HK-2 (cell line): Measurements from ENCODE around the gene UBTF.
A peak's percentile ranks its signal among the peaks of the same experiment; 100 is the strongest.
"Not testable (repeated sequence)": the region's sequence is repeated elsewhere in the genome, so short reads cannot be mapped to it uniquely, and the experiment has no call there.

Experiments
- DNase-seq: peaks from one replicate; pipeline ENCODE4 v3.0.0-alpha.2; 2018; ENCODE audit not compliant: unreplicated experiment

Gene UBTF

DNA sequence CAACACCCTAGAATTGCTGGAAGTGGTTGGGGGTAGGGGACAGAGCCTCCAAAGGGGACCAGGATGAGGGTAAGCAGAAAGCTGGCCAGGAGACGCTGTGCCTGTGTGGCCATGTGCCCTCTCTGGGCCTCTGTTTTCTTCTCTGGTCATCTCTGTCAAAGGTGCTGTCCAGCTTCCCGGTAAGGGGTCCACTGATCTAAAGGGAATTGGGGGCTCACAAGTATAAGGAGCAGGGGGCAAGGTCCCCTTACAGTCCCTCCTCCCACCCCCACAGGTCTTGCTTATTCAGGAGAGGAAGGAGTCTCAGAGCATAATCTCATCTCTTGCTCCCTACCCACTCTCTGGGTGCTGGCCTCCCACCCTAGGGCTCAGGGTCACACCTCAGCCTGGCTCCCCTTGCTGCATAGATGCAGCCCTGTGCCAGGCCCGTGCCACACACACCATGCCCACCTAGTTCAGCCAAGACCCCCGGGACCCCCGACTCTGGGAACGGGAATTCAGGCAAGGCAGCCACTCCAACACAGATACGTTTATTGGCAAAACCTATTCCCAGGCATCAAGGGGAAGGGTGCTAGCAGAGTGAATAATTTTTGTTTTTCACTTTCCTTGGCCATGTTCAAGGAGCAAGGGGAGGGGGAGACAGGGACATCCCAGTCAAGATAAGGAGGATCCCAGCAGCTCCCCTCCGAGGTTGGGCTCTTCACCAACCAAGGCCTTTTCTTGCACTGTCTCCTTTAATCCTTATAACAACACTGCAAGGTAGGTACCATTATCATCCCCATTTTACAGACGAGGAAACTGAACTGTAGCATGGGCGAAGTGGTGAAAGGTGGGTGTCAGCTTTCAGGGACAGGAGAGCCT lies 28.6 kb upstream of the UBTF start:
- DNase-seq: no peak

GRCh38 chr17:44247440-44247841 lies 28.0 kb upstream of the UBTF start:
- DNase-seq: no peak

GRCh38 chr17:44241106-44241624 lies 21.7 kb upstream of the UBTF start:
- DNase-seq: no peak

- not testable (repeated sequence) for DNase-seq
Measured at GRCh38 chr17:44237886-44238285, 18.4 kb upstream of the UBTF start.

- DNase-seq: no peak
Measured at GRCh38 chr17:44236444-44236991, 17.0 kb upstream of the UBTF start.

GRCh38 chr17:44235583-44235936 lies 16.1 kb upstream of the UBTF start:
- peak; percentile 89 for DNase-seq

GRCh38 chr17:44233582-44233981 lies 14.1 kb upstream of the UBTF start:
- DNase-seq: no peak

DNA sequence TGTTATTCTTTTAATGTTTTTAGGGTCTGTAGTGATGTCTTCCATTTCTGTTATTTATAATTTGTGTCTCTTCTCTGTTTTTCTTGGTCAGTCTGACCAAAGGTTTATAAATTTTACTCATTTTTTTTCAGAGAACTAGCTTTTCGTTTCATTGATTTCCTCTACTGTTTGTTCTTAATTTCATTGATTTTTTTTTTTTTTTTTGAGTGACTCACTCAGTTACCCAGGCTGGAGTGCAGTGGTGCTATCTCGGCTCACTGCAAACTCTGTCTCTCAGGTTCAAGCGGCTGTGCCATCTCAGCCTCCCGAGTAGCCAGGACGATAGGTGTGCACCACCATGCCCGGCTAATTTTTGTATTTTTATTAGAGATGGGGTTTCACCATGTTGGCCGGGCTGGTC lies 12.6 kb upstream of the UBTF start:
- no peak for DNase-seq

DNA sequence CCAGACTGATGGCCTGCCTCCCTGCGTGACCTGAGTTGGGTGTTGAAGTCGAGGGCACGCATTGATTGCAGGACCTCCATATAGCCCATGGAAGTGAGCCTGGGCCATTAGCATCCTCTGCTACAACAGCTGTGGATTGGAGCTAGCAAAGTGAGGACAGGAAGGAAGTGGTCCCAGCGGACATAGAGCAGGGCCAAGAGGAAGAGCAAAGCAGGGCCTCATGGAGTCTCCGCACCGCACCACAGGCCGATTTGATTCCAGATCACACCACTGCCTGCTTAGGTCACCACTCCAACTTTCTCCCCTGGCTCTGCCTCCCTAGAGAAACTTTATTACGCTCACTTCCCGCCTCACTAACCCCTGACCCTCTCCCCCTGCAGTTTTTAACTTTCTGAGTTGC lies 10.7 kb upstream of the UBTF start:
- no peak for DNase-seq

DNA sequence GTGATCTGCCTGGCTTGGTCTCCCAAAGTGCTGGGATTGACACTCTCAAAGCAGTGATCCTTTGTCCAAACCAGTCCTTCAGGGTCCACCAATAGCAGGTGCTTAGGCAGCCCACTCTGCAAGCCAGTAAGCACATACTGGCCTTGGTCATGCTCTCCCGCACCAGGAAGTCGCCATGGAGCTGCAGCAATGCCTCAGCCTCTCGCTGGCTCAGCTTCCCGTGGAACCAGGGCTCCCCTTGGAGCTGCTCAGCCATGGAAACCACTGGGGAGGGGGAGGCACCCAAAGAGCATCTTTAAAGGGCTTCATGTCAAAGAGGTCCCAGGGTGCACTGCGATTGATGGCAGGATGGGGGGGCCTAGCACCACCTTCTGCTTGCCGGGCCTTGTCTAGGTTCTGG lies 9.6 kb upstream of the UBTF start:
- no peak for DNase-seq

DNA sequence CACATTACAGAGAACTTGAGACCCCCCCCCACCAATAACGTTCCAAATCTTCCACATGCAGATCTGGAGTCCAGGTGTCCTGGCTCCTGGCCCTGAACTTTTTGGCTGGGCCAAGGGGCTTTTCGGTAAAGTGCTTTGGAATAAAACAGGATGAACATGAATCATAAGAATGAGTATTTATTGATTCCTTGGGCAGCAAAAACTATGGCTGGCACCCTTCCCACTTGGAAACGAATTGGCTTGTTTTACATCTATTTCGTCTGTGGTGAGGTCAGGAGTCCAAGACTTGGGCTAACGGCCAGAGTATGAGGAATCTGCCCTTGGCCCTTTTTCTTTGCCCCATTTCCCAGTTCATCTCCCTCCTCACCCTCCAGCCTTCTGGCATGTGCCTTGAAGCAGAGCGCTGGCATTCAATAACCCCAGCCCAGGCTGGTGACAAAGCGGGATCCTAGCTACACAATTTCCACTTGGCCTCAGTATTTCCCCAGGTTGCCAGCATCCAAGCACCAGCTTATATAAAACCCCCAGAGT lies 4.1 kb upstream of the UBTF start:
- no peak for DNase-seq

DNA sequence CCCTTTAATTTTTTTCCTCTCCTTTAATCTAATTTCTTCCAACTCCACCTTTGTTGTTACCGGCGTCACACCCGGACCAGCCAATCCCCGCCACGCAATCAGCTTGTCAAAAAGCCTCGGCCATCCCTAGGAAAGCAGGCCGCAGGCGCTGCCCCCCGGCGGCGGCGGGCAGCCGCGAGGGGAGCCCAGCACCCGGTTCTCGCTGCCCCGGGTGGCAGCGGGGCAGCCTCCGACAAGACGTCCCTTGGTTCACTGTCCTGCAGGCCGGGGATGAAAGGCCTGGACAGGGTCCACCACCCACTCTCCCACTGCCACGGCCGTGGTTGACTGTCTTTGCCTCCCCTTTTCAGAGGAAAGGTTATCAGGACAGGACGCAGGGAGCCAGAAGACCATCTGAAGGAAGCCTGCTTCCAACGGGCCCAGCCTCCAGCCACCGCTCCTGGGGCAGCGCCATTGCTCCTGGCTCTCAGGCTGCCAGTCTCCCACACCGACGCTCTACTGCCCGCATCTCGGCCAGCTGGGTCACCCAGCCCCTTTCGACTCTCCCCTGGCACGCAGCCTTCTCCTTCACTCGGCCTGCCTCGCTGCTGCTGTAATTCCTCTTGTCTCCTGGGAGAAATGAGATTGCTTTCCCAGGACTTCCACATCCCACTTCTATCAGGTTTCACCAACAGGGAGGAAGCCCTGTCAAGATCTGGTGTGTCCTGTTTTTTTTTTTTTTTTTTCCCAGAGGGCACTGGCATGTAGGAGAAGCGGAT lies 2.8 kb upstream of the UBTF start:
- peak; percentile 78 for DNase-seq

DNA sequence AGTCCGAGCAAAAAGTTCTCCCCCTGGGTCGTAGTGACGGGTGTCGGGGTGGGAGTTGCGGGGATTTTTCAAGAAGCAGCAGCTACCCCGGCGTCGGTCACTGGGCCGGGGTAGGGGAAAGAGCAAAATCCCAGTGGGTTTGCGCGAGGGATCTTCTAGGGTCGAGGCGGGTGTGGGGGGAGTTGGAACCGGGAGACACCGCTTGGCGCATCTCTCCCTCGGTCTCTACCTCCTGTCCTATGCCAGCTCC lies 2.3 kb upstream of the UBTF start:
- no peak for DNase-seq

GRCh38 chr17:44221084-44221861 lies 1.8 kb upstream of the UBTF start:
- peak; percentile 78 for DNase-seq

DNA sequence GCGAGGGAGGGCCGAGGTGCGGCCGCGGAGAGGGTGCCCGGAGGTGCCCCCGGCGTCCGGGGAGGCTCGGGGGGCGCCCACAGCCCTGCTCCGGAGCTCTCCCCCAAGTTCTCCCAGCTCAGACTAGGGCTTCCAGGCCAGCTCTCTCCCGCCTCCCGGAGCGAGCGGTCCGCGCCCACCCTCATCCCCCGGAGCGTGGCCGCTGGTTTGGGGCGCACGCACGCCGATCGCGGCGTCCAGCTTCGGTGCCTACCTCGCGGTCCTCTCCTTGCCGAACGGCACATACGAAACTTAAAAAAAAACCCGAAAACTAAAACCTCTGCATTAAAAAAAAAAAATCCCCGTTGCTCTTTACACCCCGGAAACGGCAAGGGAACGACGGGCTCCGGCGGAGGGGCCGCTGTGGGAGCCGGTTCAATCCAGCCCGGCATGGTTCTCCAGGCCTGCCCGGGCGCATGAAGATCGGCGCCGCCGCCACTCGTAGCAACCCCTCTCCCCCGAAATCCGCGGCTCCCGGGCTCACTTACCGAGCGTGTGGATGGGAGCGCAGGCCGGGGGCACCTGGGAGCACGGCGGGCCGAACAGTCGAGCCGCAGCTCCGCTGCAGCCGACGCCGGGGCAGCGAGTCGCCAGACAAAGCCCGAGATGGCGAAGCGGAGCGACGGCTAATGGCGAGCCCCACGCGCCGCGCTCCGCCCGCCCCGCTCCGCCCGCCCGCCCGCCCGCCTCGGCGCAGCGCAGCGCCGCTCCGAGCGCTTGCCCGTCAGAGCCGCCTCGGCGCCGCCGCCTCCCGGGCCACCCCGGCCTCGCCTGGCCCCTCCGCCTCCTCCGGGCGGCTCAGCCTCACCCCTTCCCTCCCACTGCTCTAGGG lies 973 bp upstream of the UBTF start:
- DNase-seq: peak; percentile 49

GRCh38 chr17:44219108-44219615 lies 313 bp downstream of the UBTF start:
- DNase-seq: peak; percentile 67

DNA sequence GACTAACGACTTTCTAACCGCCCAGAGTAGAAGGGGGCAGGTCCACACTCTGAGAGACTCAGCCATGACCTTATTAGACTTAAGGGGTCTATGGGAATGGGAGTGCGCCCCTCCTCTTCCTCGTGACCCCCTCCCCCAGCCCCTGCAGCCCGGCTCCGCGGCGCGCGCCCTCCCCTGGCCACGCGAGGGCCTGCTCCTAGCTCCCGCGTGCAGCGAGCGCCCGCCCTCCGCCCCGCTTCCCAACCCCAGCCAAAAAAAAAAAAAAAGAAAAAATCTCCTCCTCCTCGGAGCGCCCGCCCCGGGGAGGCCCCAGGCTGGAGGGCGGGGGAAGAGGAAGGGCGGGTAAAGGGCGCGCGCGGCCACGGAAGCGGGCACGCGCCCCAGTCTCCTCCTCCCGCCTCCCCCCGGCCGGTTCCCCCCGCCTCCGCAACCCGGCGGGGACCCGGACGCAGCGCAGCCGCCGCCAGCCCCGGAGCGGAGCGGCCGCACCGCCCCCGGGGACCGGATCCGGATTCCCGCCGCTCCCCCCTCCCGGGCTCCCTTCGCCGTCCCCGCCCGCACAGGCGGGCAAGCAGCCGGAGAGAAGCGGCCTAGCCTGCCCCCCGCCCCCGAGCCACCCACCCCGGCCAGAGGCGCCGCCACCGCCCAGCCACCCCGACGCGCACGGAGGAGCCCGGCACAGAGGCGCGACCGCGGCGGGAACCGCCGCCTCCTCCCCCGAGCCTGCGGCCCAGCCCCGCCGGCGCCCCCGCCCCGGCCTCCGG lies 949 bp downstream of the UBTF start:
- peak; percentile 86 for DNase-seq

- no peak for DNase-seq
Measured at GRCh38 chr17:44217738-44218343, 1.6 kb downstream of the UBTF start.

- DNase-seq: no peak
Measured at GRCh38 chr17:44216694-44217093, 2.8 kb downstream of the UBTF start.

DNA sequence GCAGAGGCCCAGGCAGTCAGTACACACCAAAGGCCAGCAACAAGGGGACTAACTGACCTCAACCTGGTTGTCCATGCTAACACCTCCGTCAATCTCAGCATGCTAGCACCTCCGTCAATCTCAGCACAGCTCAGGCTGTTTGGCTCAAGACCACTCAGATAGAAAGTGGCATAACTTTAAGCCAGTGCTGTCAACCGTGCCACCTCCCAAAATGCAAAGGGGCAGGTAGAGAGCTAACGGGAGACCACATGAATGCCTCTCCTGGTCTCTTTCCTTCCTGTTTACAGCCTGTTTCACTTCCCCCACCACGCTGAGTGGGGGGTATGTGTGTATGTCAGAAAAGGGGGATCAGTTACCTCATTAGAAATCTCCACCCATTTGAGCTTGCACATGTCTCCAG lies 3.3 kb downstream of the UBTF start:
- DNase-seq: no peak
